Upper lobe of left lung (tissue), 6 donors: ENCODE measurements around the gene LRRC56. TPM values are rescaled to one million over a fixed set of nuclear protein-coding genes. Genes with fewer than 3 reads are reported as not detected.

Experiments
- ATAC-seq, 2 donors: fragments of 200-7000 bp; cut with Tn5 transposase; one replicate each; pipeline ENCODE4 v1.9.1; 2022; ENCODE audit warnings: mild to moderate bottlenecking in 2 of 2, moderate library complexity in 2 of 2; ENCODE audit not compliant: low FRiP score in 2 of 2
- DNase-seq, 2 donors: peaks; one replicate each; pipeline ENCODE4 v3.0.0-alpha.2; 2019 to 2020
- H3K27ac ChIP-seq, 4 donors: fragments of 200-600 bp; sonication (generic); one replicate each; pipeline ENCODE4 v1.5.1; 2016 to 2019
- H3K27me3 ChIP-seq, 4 donors: fragments of 200-600 bp; sonication (generic); one replicate each; pipeline ENCODE4 v1.5.1; 2017 to 2019
- H3K36me3 ChIP-seq, 4 donors: fragments of 200-600 bp; sonication (generic); one replicate each; pipeline ENCODE4 v1.5.1; 2016 to 2019
- H3K4me1 ChIP-seq, 4 donors: fragments of 200-600 bp; sonication (generic); one replicate each; pipeline ENCODE4 v1.5.1; 2018 to 2019
- H3K4me3 ChIP-seq, 4 donors: fragments of 200-600 bp; sonication (generic); one replicate each; pipeline ENCODE4 v1.5.1; 2017 to 2019; ENCODE audit warnings: mild to moderate bottlenecking in 2 of 4, moderate library complexity in 1 of 4
- H3K9me3 ChIP-seq, 4 donors: fragments of 200-600 bp; sonication (generic); one replicate each; pipeline ENCODE4 v1.5.1; 2018 to 2019
- CTCF ChIP-seq, 6 experiments: fragments of 450-650 bp in 4 of 6; fragments of 200-600 bp in 2 of 6; sonication (generic) in 2 of 6; IDR thresholded peaks; one replicate each; pipeline ENCODE4 v1.5.1; 2016 to 2019; ENCODE audit warnings: antibody characterized with exemption in 6 of 6
- EP300 ChIP-seq, 4 donors: sonication (generic); formaldehyde crosslinking; IDR thresholded peaks; one replicate each; pipeline ENCODE4 v1.5.1; 2017; ENCODE audit warnings: antibody characterized with exemption in 4 of 4, control low read depth in 2 of 4
- POLR2A ChIP-seq, 4 donors: fragments of 450-650 bp; IDR thresholded peaks; one replicate each; pipeline ENCODE4 v1.5.1; 2016 to 2017; ENCODE audit warnings: antibody characterized with exemption in 4 of 4, mild to moderate bottlenecking in 2 of 4
- POLR2AphosphoS5 ChIP-seq, 2 donors: sonication (generic); formaldehyde crosslinking; IDR thresholded peaks; one replicate each; pipeline ENCODE4 v1.5.1; 2017; ENCODE audit warnings: antibody characterized with exemption in 2 of 2
- WGBS, 2 donors: methylation state at CpG; one replicate each; pipeline ENCODE4 v1.1.5; 2017 to 2018; 5-methylcytosine and 5-hydroxymethylcytosine counted together
- total RNA-seq, 6 donors: library from RNA; depleted of rRNA in 4 of 6; stranded (reverse); fragments of >200 nt in 4 of 6; gene quantifications; one replicate each; pipeline versions ENCODE4 v1.1.0 to v1.2.1, GENCODE V29; 2016 to 2021
- donor health status: DM: no; HTN: no; CAD: no; lungs with moderate emphysema.
- donor health status: DM: no; HTN: yes; CAD: no; lungs with severe emphysema.

Gene LRRC56
- total RNA-seq, 6 donors from 2014 or later = 3.5 to 11.5 (median 5.8) TPM

- no peak overlapping the region for H3K4me3 ChIP-seq
- H3K9me3 ChIP-seq = no peaks in the 10 kb centered on the region
- TF ChIP-seq POLR2AphosphoS5 (IDR thresholded peaks at IDR 0.05) = no peak
- TF ChIP-seq POLR2A (IDR thresholded peaks at IDR 0.05) = no peak
- no peak for TF ChIP-seq CTCF (IDR thresholded peaks at IDR 0.05)
- TF ChIP-seq EP300 (IDR thresholded peaks at IDR 0.05) = no peak
- WGBS, 2 donors = 53 to 62% methylated on average over 5 to 9 of the region's 11 CpGs
- ATAC-seq (no peak), DNase-seq (peak in 1 of 2 donors; percentile 73)
- H3K36me3 ChIP-seq = no peaks in the 10 kb centered on the region
- peaks cover 1 to 22% (median 9%) of the 10 kb centered on the region in 4 donors for H3K27me3 ChIP-seq
- peaks cover 18 to 28% (median 22%) of the 10 kb centered on the region in 4 donors for H3K4me1 ChIP-seq
- H3K27ac ChIP-seq = no peak overlapping the region
Observed at GRCh38 chr11:553988-554340, 16.6 kb downstream of the LRRC56 start.

GRCh38 chr11:554428-555226 is 17.3 kb downstream of the LRRC56 start:
- 21 to 25% methylated on average over 2 to 15 of the region's 60 CpGs for WGBS, 2 donors
- Histone ChIP-seq H3K4me1 (peaks cover 18 to 30% (median 23%) of the 10 kb centered on the region in 4 donors), H3K4me3 (peak overlapping the region in 3 of 4 donors; percentile 38 to 56 (median 53)), H3K36me3 (no peaks in the 10 kb centered on the region), H3K27me3 (peaks cover 1 to 22% (median 9%) of the 10 kb centered on the region in 4 donors), H3K9me3 (no peaks in the 10 kb centered on the region), H3K27ac (no peak overlapping the region)
- peak; percentile 41 to 73 for ATAC-seq
- TF ChIP-seq EP300 (IDR thresholded peaks at IDR 0.05) = no peak
- TF ChIP-seq CTCF (IDR thresholded peaks at IDR 0.05) = peak; percentile 52 to 79 (median 68)
- DNase-seq = peak; percentile 72 to 91

DNA sequence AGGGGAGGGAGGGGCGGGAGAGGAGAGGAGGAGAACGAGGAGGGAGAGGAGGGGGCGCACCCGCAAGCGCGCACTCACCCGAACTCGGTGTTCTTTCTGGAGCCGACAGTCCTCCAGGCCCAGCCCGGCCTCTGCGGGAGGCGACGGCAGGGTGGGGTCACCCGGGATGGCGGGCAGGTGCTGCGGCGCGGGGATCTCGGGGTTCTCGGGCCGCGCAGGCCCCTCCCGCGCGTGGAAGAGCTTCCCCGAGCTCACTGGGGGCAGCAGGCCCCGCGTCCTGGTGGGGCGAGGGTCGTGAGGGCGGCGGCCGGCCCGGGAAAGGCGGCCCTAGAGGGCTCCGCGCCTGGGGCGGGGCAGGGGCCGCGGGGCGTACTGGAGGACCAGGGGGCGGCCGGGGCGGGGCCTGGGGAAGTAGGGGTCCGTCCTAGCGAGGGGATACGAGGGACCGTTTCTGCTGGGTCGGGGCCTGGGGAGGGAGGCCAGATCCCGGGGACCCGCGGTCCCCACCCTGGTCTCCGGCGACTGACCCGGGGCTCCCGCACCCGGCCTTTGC is 18.0 kb downstream of the LRRC56 start:
- DNase-seq (no peak), ATAC-seq (no peak)
- peaks cover 24 to 36% (median 30%) of the 10 kb centered on the region in 4 donors for H3K4me1 ChIP-seq
- H3K4me3 ChIP-seq = peak overlapping the region; percentile 22 to 56 (median 46)
- WGBS, 2 donors = 2% methylated on average over 18 to 24 of the region's 57 CpGs
- TF ChIP-seq POLR2A (IDR thresholded peaks at IDR 0.05) (peak in 1 of 4 donors; percentile 11), CTCF (IDR thresholded peaks at IDR 0.05) (no peak)
- peaks cover 1 to 22% (median 12%) of the 10 kb centered on the region in 4 donors for H3K27me3 ChIP-seq
- H3K27ac ChIP-seq = peak overlapping the region in 2 of 4 donors; percentile 6 to 12
- H3K9me3 ChIP-seq = no peaks in the 10 kb centered on the region
- no peaks in the 10 kb centered on the region for H3K36me3 ChIP-seq

GRCh38 chr11:555780-556661 is 18.7 kb downstream of the LRRC56 start:
- Histone ChIP-seq H3K9me3 (no peaks in the 10 kb centered on the region), H3K36me3 (no peaks in the 10 kb centered on the region), H3K4me1 (peaks cover 26 to 39% (median 32%) of the 10 kb centered on the region in 4 donors), H3K4me3 (peak overlapping the region in 3 of 4 donors; percentile 38 to 56 (median 53)), H3K27ac (no peak overlapping the region), H3K27me3 (peaks cover 1 to 22% (median 12%) of the 10 kb centered on the region in 4 donors)
- DNase-seq = peak in 1 of 2 donors; percentile 88
- 15 to 44% methylated on average over 21 to 26 of the region's 104 CpGs for WGBS, 2 donors
- ATAC-seq = no peak
- no peak for TF ChIP-seq POLR2A (IDR thresholded peaks at IDR 0.05)
- TF ChIP-seq EP300 (IDR thresholded peaks at IDR 0.05) = no peak
- no peak for TF ChIP-seq POLR2AphosphoS5 (IDR thresholded peaks at IDR 0.05)
- peak in 1 of 6 experiments; percentile 4 for TF ChIP-seq CTCF (IDR thresholded peaks at IDR 0.05)
